Eye (tissue), 1 donor: ENCODE measurements around the gene PAX3.
A peak's percentile ranks its signal among the peaks of the same experiment; 100 is the strongest.

ENCODE experiments used
- DNase-seq: peaks from one replicate; pipeline ENCODE4 v3.0.0-alpha.2; 2015

Gene PAX3

DNA sequence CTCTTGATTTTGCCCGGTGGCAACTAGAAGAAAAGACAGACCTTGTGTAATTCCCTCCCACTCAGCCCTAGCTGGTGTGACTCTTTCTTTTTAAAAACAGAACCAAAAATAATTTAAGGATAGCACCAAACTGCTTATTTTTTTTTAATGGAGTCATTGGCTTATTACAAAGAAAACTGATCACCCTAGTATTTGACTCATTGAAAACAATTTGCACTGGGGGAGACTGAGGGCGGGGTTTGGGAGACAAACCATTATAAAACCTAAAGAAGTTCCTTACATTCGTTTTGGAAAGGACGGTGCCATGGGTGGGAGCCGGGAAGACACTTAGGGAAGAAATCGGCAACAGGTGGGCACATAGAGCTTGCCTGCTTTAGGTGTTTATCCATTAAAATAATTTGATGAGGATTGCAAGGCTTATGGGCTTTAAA is 2.5 kb downstream of the PAX3 start:
- peak; percentile 55 for DNase-seq

- peak; percentile 70 for DNase-seq
Measured at GRCh38 chr2:222295368-222296062, 3.3 kb downstream of the PAX3 start.

DNA sequence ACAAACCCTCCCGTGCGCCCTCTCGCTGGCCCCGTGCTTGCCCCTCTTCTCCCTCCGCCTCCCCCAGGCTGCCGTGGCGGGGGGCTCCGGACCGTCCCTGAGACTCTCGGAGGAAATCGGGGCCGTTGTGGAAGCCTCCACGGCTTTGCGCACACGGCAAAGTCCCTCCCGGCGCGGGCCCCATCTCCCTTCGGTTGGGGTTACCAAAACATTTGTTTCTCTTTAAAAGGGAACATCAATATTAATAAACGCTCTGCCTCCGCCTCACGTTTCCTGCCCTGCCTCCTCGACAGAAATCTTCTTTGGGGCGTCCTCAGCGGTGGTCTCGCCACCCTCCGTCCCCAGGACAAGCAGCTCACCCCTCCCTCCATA is 3.8 kb downstream of the PAX3 start:
- peak; percentile 61 for DNase-seq

DNA sequence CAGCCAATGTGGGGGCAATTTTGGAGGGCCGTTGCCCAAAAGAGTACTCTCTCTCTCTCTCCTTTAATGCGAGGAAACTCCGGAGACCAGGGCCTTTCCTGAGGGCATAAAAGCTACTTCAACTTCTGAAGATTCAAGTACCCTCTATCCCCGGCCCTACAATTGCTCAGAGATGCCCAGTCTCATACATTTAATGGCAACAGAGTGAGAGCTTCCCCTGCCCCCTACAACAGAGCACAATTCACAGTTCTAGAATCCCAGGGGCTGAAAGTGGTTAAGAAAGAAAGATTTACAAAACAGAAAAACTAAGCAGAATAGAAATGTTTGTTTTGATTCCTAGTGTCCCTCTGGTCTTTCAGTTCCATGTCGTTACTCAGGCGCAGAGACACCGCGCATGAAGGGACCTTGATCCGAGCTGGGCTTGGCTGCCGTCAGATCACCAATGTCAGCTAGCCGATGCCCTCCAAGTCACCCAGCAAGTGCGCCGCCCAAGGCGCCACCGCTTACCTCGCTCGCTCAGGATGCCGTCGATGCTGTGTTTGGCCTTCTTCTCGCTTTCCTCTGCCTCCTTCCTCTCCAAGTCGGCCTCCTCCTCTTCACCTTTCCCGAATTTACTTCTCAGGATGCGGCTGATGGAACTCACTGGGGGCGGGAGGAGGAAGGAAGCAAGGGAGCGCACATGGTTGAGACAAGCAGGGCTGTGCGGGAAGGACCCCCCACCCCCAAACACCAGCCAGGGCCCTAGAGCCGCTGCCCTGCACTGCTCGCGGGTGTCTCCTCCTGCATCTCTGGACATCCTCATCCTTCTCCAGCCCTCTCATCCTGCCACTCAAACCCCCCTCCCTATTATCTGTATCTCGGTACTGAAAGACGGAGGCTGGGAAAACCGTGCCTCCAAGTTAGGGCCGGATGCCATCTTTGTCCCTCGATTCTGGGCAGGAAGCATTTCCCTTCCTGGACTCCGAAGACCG is 4.9 kb downstream of the PAX3 start:
- DNase-seq, result peak; percentile 49

- peak; percentile 45 for DNase-seq
Measured at GRCh38 chr2:222292149-222293134, 6.4 kb downstream of the PAX3 start.

- DNase-seq, result no peak
Measured at GRCh38 chr2:222291485-222291841, 7.3 kb downstream of the PAX3 start.

DNA sequence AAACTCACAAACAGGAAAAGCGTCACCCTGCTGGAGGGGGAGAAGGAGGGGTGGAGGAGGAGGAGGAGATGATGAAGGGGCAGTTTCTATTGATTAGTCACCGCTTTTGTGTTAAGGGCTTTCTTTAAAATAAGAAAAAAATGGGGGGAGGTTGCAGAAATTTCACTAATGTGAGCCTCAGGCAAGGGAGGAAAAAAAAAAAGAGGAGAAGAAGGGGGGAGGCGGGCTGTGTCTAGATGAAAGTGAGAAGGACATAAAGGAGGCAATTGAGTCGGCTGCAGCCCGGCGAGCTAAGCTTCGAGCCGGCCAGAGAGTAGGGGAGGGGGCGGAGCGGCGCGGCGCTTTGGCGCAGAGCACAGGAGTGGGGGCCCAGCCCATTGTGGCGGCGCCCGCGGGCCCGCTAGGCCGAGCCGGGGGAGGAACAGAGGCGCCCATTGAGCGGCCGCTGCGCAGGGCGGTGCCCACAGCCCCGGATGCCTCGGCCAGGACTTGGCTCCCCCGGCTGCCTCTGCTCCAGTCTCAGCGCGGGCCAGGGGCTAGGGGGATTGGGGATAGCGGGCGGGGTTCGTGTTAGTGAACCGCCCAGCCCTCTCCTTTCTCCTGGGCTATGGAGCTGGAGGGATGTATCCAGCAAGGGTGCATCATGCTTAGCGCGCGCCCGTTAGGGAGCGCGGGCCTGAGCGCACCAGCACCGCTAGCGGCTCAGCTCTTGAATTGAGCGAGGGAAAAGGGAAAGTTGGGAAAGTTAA is 7.9 kb downstream of the PAX3 start:
- DNase-seq, result peak; percentile 79

DNA sequence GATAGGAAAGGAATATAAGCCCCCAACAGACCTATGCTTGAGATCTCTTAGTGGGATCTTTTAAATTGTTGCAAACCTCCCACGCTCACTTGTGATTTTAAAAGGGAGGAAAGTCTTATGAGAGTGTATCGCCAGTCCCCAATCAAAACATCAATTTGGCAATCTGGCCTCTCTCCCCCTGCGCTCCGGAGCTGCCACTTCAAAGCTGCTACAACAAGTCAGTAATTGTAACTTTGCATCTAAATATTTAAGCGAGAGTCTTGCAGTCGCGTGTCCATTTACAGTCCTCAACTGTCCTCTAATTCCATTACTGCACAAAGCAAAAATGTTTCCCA is 8.4 kb downstream of the PAX3 start:
- peak; percentile 70 for DNase-seq

- no peak for DNase-seq
Measured at GRCh38 chr2:222289278-222290160, 9.3 kb downstream of the PAX3 start.

DNA sequence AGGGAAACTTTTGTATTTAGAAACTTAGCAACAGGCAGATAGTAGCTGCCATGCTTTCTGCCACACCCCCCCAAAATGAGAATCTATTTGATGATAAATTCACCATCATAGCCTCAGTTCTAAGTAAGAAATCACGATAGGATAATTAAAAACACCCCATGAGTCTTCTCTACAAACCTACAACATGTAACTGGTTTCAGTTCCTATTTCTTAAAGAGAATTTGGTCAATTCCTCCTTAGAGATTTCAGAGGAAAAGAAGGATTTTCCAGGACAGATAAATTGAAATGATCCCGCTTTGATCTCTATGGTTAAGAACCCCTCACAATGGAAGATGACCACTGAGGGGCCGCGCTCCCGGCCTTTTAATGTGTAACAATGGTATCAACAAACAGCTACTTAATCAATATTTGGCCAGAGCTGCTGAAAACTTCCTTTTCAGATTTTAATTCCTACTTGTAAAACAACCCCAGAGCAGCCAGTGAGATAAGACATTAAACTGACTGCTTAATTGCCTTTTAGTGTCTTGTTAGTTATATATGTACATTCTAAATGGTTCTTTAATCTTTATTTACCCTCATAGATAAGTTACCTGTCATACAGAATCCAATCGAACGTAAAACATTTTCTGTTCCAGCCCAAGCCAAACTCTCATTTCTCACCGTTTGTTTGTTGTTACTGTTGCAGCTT is 10.1 kb downstream of the PAX3 start:
- DNase-seq, result peak; percentile 75

GRCh38 chr2:222287862-222288479 is 10.8 kb downstream of the PAX3 start:
- peak; percentile 49 for DNase-seq

GRCh38 chr2:222284466-222284865 is 14.3 kb downstream of the PAX3 start:
- DNase-seq, result no peak

DNA sequence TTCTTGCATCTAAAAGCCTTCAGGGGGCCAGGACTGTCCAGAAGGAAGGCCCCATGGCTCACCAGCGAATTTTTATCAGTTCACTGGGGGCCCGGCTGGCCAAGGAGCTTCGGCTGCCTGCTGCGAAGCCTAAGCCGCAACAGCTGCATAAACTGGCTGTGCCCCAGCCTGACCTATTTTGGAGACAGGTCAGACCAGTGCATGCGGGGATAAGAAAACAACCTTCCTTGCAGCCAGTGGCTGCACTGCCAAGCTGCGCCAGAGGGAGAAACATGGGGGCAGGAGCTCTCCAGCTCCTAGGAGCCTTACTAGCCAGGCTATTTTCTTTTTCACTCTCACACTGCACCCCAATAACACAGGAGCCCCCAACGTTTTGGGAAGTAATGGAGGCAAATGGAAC is 15.2 kb downstream of the PAX3 start:
- peak; percentile 70 for DNase-seq

DNA sequence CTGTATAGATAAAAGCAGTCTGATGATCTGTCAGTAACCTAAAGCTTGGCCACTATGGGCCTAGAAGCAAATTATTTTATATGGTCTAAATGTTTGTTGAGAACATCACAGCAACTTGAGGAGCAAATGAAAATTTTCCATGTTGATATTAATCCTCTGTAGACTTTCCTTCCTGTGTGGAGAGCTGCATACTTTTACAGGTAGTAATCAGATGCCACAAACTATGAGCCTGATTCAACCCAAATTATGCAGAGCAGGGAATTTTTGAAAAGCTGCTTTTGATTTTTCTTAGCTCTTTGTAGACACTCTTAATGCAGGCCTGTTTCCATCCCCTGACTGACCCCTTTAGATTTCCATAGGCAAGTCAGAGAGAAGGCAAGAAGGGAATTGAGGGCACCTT is 17.3 kb downstream of the PAX3 start:
- DNase-seq, result no peak

DNA sequence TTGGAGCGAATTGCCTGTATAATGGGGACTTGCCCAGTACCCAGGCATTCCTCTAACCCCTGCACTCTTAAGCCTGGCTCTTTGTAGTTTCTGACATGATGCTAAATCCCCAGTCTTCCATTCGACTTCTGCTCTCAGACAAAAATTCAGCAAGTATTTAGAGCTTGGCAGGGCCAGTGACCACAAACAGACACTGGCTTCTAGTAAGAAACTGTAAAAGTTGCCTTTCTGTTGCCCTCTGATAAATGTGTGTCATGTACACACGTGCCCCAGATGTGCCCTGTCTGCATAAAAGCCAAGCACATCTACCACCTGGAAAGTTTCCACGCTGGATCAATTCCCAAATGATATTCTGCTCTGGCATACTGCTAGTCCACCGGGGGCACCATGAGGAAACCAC is 18.0 kb downstream of the PAX3 start:
- no peak for DNase-seq

DNA sequence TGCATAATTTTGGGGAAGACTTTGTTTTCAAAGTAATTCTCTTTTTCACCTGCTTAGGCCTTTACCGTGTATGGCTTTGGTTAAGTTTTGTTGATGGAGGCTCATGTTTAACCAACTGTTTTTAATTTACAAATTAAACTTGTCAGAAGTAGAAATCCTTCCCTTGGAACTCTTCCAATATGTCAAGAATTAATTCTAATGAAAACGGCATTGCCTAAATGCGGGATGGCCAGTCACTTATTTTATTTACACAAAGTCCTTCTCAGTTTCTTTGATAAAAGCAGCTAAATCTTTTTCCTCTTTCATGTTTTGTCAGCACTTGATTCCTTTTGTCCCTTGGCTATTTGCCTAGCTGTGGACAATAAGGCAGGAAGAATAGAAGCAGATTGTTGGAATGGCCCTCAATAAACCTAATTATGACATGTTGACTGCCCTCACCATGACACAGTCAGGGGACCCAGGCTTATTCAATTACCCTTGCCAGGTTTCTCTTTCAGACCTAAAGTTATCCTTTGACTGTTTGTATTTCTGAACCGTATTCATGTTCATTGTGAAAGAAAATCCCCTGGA is 26.3 kb downstream of the PAX3 start:
- DNase-seq, result peak; percentile 70

- no peak for DNase-seq
Measured at GRCh38 chr2:222271854-222272253, 26.9 kb downstream of the PAX3 start.

DNA sequence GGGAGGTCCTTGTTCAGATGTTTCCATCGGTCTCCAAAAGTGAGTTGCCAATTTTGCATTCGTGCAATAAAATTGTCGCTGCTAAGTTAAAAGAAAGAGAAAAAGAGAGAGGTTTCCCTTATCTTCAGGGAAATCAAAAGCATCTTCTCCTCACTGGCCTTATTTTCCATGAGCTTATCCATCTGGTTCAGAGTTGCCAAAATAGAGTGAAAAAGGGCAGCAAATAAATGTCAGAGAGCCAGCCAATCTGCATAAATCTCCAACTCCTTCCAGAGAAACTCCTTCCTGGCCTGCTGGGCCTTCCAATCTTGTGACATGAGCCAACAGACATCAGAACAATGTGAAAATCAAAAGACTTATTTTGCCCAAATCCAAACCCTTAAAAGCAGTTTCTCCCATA is 28.4 kb downstream of the PAX3 start:
- no peak for DNase-seq

DNA sequence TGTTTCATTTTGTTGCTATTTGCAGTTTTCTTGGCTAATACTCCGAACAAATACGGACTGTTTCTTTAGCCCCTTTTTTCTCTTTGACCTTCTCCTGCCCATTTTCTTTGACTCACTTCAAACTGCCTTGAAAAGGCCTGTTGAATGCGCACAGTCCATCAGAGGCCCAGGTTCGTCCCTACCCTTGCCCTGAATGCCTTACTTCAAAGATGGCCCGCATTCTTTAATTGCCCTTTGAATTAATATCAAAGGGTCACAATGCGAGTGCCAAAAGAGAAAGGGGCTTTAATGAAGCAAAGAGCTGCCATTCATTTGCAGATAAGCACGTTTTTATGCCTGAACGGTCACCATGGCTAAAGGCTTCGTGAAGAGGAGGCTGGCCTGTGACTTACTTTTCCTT is 29.7 kb downstream of the PAX3 start:
- DNase-seq, result peak; percentile 75
